HG03175 (cell line): ENCODE data around the gene B4GALT7.
"Not testable (repeated sequence)": the region's sequence is repeated elsewhere in the genome, so short reads cannot be mapped to it uniquely, and the experiment has no call there.

Source experiments
- ATAC-seq: cut with Tn5 transposase; IDR thresholded peaks from one replicate; pipeline ENCODE4 v1.9.1; 2021; ENCODE audit warnings: mild to moderate bottlenecking, moderate library complexity; ENCODE audit not compliant: unreplicated experiment

B4GALT7 gene

GRCh38 chr5:177599731-177600507 is at the start of gene B4GALT7:
TSS of gene B4GALT7 (plus strand) at chr5:177600132. CDS start at chr5:177600211, 79 bp downstream.
- ATAC-seq, result peak; percentile 85

GRCh38 chr5:177552839-177553455 is 47.0 kb upstream of the B4GALT7 start:
- no peak for ATAC-seq

GRCh38 chr5:177553671-177554429 is 46.1 kb upstream of the B4GALT7 start:
- ATAC-seq, result peak; percentile 43

- peak; percentile 94 for ATAC-seq
These were observed 45.3 kb upstream of the B4GALT7 start, which contains the start of gene FAM193B for GRCh38 chr5:177554474-177555111. TSS of gene FAM193B (minus strand) at chr5:177554563. CDS start at chr5:177554458, 105 bp downstream.

GRCh38 chr5:177555228-177555627 is 44.7 kb upstream of the B4GALT7 start:
- ATAC-seq, result no peak

GRCh38 chr5:177555665-177556064 is 44.3 kb upstream of the B4GALT7 start:
- no peak for ATAC-seq

GRCh38 chr5:177557041-177557647 is 42.8 kb upstream of the B4GALT7 start:
- ATAC-seq, result no peak

- ATAC-seq, result no peak
These were observed 42.1 kb upstream of the B4GALT7 start for GRCh38 chr5:177557796-177558195.

GRCh38 chr5:177559446-177559941 is 40.4 kb upstream of the B4GALT7 start:
- not testable (repeated sequence) for ATAC-seq

GRCh38 chr5:177565046-177565445 is 34.9 kb upstream of the B4GALT7 start:
- no peak for ATAC-seq

- no peak for ATAC-seq
These were observed 31.6 kb upstream of the B4GALT7 start for GRCh38 chr5:177568326-177568725.

GRCh38 chr5:177569894-177570293 is 30.0 kb upstream of the B4GALT7 start:
- no peak for ATAC-seq

GRCh38 chr5:177575488-177575887 is 24.4 kb upstream of the B4GALT7 start:
- no peak for ATAC-seq

- ATAC-seq, result no peak
These were observed 23.8 kb upstream of the B4GALT7 start for GRCh38 chr5:177576169-177576568.

GRCh38 chr5:177578316-177578715 is 21.6 kb upstream of the B4GALT7 start:
- no peak for ATAC-seq

- no peak for ATAC-seq
These were observed 11.5 kb upstream of the B4GALT7 start for GRCh38 chr5:177588413-177588909.

GRCh38 chr5:177590406-177590805 is 9.5 kb upstream of the B4GALT7 start:
- no peak for ATAC-seq

- ATAC-seq, result no peak
These were observed 8.3 kb upstream of the B4GALT7 start for GRCh38 chr5:177591690-177592009.

- peak; percentile 92 for ATAC-seq
These were observed 7.7 kb upstream of the B4GALT7 start, which contains the start of gene TMED9 for GRCh38 chr5:177592010-177592834. TSS of gene TMED9 (plus strand) at chr5:177592203. CDS start at chr5:177592215, 12 bp downstream.
